HL-60 (cell line): Measurements from ENCODE around the gene MYLK3.

Experiments used
- CTCF ChIP-seq: IDR thresholded peaks from one replicate; pipeline ENCODE4 v1.5.1; 2011; ENCODE audit warnings: low read length, control low read depth, inconsistent platforms; ENCODE audit not compliant: insufficient read depth
- GABPA ChIP-seq: IDR thresholded peaks from 2 replicates; pipeline ENCODE4 v1.6.1; 2012; ENCODE audit warnings: low read depth
- POLR2AphosphoS5 ChIP-seq: IDR thresholded peaks from 2 replicates; pipeline ENCODE4 v1.6.1; 2012; ENCODE audit warnings: low read depth
- TF ChIP-seq, protein P1 (sequence below): IDR thresholded peaks from 2 replicates; pipeline ENCODE4 v1.6.1; 2012; ENCODE audit warnings: low read depth; ENCODE audit not compliant: insufficient replicate concordance

DNA sequence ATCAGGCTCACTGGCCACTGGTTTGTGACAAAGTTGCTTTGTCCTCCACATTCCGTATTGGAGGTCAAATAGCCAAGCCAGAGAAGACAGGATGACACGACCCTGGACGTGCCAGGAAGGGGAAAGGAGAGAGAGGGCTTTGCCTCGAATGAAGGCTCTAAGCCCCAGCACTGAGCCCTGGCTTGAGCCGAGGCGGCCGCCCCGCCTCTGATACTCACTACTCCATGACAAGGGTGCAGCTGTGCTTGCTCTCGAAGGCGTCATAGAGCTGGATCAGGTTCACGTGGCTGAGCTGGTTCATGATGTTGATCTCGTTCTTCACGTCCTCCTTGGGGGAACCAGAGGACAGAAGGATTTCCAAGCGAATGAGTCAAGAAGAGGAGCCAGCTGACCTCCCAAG is 19.3 kb downstream of the MYLK3 start:
- TF ChIP-seq CTCF (no peak), POLR2AphosphoS5 (no peak), GABPA (no peak)
- TF ChIP-seq, protein P1, sequence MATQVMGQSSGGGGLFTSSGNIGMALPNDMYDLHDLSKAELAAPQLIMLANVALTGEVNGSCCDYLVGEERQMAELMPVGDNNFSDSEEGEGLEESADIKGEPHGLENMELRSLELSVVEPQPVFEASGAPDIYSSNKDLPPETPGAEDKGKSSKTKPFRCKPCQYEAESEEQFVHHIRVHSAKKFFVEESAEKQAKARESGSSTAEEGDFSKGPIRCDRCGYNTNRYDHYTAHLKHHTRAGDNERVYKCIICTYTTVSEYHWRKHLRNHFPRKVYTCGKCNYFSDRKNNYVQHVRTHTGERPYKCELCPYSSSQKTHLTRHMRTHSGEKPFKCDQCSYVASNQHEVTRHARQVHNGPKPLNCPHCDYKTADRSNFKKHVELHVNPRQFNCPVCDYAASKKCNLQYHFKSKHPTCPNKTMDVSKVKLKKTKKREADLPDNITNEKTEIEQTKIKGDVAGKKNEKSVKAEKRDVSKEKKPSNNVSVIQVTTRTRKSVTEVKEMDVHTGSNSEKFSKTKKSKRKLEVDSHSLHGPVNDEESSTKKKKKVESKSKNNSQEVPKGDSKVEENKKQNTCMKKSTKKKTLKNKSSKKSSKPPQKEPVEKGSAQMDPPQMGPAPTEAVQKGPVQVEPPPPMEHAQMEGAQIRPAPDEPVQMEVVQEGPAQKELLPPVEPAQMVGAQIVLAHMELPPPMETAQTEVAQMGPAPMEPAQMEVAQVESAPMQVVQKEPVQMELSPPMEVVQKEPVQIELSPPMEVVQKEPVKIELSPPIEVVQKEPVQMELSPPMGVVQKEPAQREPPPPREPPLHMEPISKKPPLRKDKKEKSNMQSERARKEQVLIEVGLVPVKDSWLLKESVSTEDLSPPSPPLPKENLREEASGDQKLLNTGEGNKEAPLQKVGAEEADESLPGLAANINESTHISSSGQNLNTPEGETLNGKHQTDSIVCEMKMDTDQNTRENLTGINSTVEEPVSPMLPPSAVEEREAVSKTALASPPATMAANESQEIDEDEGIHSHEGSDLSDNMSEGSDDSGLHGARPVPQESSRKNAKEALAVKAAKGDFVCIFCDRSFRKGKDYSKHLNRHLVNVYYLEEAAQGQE, result no peak
